Activated T-cell treated with anti-CD3 and anti-CD28 coated beads, Interleukin-2, amount 50 U/mL, for 4 hours (primary cell): ENCODE results near the gene ZFP1. TPM values are rescaled to one million over a fixed set of nuclear protein-coding genes. Genes with fewer than 3 reads are reported as not detected.
"Not testable (repeated sequence)": the region's sequence is repeated elsewhere in the genome, so short reads cannot be mapped to it uniquely, and the experiment has no call there.

Experiments used
- ATAC-seq, 2 donors: fragments of 200-7000 bp; cut with Tn5 transposase; one replicate each; pipeline ENCODE4 v1.10.0; 2021
- DNase-seq: peaks from one replicate; pipeline ENCODE4 v3.0.0-alpha.2; 2020
- H3K27me3 Mint-ChIP-seq: one replicate; pipeline ENCODE4 v1.8.0; 2021; ENCODE audit warnings: low read depth, mixed read lengths
- H3K36me3 Mint-ChIP-seq: one replicate; pipeline ENCODE4 v1.8.0; 2022; ENCODE audit warnings: mixed read lengths; ENCODE audit not compliant: insufficient read depth
- H3K4me1 Mint-ChIP-seq: one replicate; pipeline ENCODE4 v1.8.0; 2021; ENCODE audit warnings: low read depth, mixed read lengths
- H3K4me3 Mint-ChIP-seq: one replicate; pipeline ENCODE4 v1.8.0; 2021; ENCODE audit warnings: mild to moderate bottlenecking, moderate library complexity, mixed read lengths
- H3K9me3 Mint-ChIP-seq: one replicate; pipeline ENCODE4 v1.8.0; 2021; ENCODE audit warnings: mixed read lengths
- total RNA-seq, 3 donors: library from RNA; stranded (reverse); gene quantifications; one replicate each; pipeline ENCODE4 v1.2.1, GENCODE V29; 2021

ZFP1 gene
- total RNA-seq, 3 donors from 2014 or later: 11.5 to 13.4 (median 13.4) TPM

DNA sequence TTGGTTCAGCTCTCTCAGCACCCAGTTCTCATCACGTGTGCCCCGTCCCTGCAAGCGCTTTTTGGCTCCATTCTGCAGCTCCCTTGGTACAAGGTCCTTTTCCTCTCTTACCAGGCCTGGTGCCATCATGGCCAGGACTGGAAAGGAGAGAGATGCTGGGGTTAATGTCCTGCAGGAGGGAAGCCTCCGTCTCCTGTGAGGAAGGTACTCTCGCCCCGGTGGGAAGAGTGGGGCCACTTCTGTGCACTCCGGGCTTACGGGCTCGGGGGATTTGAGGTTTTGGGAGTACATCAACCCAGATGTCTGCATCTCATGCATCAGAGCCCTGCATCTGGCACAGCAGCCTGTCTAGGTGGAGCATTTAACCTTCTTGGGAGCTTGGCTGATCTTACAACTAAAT is 48.5 kb downstream of the ZFP1 start:
- Mint-ChIP-seq H3K4me1 (peaks cover 10% of the 10 kb centered on the region), H3K4me3 (no peak overlapping the region), H3K27me3 (peaks cover 20% of the 10 kb centered on the region), H3K9me3 (no peaks in the 10 kb centered on the region), H3K36me3 (no peaks in the 10 kb centered on the region)
- no peak for DNase-seq
- ATAC-seq: no peak

DNA sequence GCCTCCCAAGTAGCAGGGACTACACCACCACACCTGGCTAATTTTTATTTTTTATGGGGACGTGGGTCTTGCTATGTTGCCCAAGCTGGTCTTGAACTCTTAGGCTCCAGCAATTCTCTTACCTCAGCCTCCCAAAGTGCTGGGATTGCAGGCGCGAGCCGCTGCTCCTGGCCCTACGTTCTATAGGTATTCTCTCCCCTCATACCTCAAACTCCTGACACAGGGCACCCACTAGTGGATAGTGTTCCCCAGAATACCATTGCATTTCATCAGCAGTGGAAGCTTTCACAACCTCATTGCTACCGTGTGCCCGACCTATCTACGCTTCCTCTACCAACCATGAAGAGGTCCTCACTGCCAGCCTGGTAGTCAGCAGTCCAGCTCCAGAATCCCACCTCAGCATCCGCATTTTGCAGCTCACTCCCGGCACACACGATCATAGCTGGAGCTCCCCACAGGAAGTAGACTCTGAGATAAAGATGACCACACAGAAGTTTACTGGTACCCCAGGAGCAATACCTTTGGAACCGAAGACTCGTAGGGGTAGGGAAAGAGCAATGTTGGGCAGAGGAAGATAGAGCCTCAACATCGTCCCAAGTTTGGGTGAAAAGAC is 49.3 kb downstream of the ZFP1 start:
- no peak for DNase-seq
- H3K4me3 Mint-ChIP-seq: no peak overlapping the region
- H3K9me3 Mint-ChIP-seq: no peaks in the 10 kb centered on the region
- no peak for ATAC-seq
- H3K27me3 Mint-ChIP-seq: peaks cover 20% of the 10 kb centered on the region
- peaks cover 13% of the 10 kb centered on the region for H3K4me1 Mint-ChIP-seq
- H3K36me3 Mint-ChIP-seq: no peaks in the 10 kb centered on the region

DNA sequence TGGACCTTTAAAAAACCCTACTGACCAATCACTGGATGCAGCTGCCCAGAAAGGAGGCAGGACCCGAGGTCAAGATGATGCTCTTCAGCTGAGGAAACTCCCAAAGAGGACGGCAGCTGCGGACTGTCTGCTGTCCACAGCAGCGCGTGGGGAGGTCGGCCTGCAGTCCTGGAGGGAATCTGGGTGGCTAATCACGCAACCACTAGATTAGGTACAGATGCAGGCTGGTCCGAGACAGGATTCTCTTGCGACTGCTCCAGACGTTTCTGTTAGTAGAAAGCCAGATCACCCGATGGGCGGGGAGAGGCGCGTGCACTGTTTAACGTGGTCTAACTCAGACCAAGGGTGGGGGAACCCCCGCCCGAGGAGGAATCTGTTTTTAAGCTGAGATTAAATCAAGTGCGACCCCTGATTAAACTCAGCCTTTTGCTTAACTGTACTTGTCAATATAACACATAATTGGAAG is 49.8 kb downstream of the ZFP1 start:
- H3K4me1 Mint-ChIP-seq: peaks cover 13% of the 10 kb centered on the region
- H3K36me3 Mint-ChIP-seq: no peaks in the 10 kb centered on the region
- H3K9me3 Mint-ChIP-seq: no peaks in the 10 kb centered on the region
- no peak overlapping the region for H3K4me3 Mint-ChIP-seq
- DNase-seq: no peak
- ATAC-seq: no peak
- H3K27me3 Mint-ChIP-seq: peaks cover 20% of the 10 kb centered on the region

DNA sequence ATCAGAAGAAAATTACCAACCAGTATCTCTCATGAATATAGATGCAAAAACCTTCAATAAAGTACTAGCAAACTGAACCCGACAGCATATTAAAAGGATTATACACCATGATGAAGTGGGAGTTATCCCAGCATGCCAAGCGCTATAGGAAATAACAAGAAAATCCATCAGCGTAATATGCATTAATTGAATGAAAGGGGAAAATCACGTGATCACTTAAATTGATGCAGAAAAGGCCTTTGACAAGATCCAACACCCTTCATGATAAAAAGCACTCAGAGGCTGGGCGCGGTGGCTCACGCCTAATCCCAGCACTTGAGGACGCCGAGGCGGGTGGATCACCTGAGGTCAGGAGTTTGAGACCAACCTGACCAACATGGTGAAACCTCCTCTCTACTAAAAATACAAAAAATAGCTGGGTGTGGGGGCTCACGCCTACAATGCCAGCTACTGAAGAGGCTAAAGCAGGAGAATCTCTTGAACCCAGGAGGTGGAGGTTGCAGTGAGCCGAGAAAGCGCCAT is 53.8 kb downstream of the ZFP1 start:
- peaks cover 13% of the 10 kb centered on the region for H3K4me1 Mint-ChIP-seq
- DNase-seq (no peak), ATAC-seq (no peak)
- no peaks in the 10 kb centered on the region for H3K9me3 Mint-ChIP-seq
- H3K36me3 Mint-ChIP-seq: no peaks in the 10 kb centered on the region
- no peak overlapping the region for H3K4me3 Mint-ChIP-seq
- peaks cover 14% of the 10 kb centered on the region for H3K27me3 Mint-ChIP-seq

DNA sequence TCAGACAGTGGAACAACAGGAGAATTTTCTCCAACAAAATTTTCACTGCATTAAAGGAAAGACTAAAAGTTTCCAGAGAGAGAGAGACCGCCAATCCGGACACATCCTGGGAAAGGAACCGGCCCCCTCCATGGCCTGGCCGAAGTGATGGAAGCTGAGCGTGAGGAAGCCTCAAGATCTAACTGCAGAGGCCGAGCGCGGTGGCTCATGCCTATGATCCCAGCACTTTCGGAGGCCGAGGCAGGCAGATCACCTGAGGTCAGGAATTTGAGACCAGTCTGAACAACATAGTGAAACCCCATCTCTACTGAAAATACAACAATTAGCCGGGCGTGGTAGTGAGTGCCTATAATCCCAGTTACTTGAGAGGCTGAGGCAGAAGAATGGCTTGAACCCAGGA is 54.8 kb downstream of the ZFP1 start:
- DNase-seq (no peak), ATAC-seq (no peak)
- peaks cover 4% of the 10 kb centered on the region for H3K27me3 Mint-ChIP-seq
- H3K4me3 Mint-ChIP-seq: no peak overlapping the region
- no peaks in the 10 kb centered on the region for H3K36me3 Mint-ChIP-seq
- peaks cover 13% of the 10 kb centered on the region for H3K4me1 Mint-ChIP-seq
- no peaks in the 10 kb centered on the region for H3K9me3 Mint-ChIP-seq

DNA sequence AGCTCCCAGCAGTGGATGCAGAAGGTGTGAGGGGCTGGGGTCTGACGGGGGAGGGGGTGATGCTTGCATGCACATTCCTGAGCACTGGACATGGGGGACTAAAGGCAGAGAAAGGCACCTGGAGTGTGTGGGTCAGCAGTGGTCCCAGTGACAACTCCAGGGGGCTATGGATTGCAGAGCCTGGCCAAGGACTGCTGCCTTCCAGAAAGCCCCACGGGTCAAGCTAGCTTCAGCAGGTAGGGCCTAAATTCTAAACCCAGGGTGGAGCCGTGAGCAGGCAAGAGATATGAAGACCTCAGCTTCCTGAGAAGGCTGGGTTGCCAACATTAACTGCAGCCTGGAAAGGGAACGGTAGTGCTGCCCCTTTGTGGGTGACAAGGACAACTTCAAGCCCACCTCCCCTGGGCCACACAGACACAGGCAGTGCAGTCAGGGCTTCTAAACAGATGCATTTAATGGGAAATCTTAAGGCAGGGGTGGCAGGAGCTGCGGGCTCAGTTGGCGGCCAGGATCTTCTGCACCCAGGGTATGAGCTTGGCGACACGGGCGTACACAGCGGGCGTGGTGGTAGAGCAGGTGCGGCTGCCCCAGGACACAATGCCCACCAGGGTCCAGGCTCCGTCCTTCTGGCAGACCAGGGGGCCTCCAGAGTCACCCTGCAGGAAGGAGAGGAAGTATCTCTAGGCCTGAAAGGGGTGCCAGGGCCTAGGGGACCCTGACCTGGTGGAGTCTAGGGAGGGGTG is 55.5 kb downstream of the ZFP1 start:
- peaks cover 13% of the 10 kb centered on the region for H3K4me1 Mint-ChIP-seq
- ATAC-seq (no peak), DNase-seq (no peak)
- H3K36me3 Mint-ChIP-seq: no peaks in the 10 kb centered on the region
- H3K27me3 Mint-ChIP-seq: no peaks in the 10 kb centered on the region
- H3K9me3 Mint-ChIP-seq: no peaks in the 10 kb centered on the region
- H3K4me3 Mint-ChIP-seq: no peak overlapping the region

DNA sequence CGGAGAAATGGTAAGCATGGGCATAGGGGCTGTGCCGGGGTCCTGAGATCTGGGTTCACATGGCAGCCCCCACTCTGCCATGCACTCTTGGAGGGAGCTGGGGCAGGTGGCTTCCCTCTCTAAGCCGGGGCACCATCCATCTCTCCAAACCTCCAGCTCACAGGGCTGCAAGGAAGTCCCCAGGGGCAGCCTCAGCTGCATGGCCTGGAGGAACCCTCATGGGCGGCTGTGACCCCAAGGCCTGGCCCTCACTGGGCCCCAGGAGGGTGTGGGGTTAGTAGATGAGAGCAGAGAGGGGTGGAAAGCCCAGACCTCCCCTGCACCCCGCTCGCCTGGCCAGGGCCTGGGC is 56.1 kb downstream of the ZFP1 start:
- no peaks in the 10 kb centered on the region for H3K36me3 Mint-ChIP-seq
- ATAC-seq: no peak
- H3K9me3 Mint-ChIP-seq: no peaks in the 10 kb centered on the region
- no peak for DNase-seq
- peaks cover 13% of the 10 kb centered on the region for H3K4me1 Mint-ChIP-seq
- no peaks in the 10 kb centered on the region for H3K27me3 Mint-ChIP-seq
- H3K4me3 Mint-ChIP-seq: no peak overlapping the region

DNA sequence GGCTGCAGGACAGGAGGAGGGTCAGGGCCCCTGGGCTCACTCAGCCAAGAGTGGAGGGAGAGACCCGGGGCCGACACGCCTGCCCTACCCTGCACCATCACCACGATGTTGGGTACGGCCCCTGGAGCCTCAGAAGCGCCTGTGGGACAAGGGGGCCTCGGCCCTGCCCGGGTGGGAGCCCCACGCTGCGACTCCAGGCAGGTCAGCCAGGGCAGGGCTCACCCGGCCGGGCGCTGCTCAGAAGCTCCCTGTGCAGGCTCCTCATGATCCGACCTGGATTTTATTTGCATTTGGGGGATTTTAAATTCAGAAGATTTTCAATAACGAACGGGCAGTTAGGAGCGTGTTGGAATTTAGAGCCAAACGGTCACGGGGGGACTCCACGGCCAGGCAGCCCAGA is 56.6 kb downstream of the ZFP1 start:
- not testable (repeated sequence) for H3K4me3 Mint-ChIP-seq, ATAC-seq, H3K36me3 Mint-ChIP-seq, H3K27me3 Mint-ChIP-seq, H3K9me3 Mint-ChIP-seq, DNase-seq
- peaks cover 13% of the 10 kb centered on the region for H3K4me1 Mint-ChIP-seq

DNA sequence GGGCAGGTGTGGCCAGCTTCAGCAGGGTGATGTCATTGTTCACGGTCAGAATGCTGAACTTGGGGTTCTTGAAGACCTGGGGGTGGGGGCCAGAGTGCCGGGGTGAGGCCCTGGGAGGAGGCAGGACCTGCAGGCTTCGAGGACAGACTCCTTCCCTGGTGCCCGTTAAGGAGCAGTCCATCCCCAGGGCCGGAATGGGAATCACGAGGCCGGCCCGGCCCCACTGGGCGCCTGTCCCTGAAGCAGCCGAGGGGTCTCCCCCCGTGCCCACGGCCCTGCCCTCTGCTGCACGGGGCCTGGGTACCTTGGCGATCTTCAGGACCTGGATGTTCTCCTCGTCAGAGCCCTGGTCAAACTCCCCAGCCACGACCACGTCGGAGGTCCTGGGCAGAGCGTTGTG is 57.1 kb downstream of the ZFP1 start:
- not testable (repeated sequence) for H3K4me3 Mint-ChIP-seq, DNase-seq, H3K27me3 Mint-ChIP-seq, ATAC-seq, H3K36me3 Mint-ChIP-seq, H3K9me3 Mint-ChIP-seq
- peaks cover 13% of the 10 kb centered on the region for H3K4me1 Mint-ChIP-seq

DNA sequence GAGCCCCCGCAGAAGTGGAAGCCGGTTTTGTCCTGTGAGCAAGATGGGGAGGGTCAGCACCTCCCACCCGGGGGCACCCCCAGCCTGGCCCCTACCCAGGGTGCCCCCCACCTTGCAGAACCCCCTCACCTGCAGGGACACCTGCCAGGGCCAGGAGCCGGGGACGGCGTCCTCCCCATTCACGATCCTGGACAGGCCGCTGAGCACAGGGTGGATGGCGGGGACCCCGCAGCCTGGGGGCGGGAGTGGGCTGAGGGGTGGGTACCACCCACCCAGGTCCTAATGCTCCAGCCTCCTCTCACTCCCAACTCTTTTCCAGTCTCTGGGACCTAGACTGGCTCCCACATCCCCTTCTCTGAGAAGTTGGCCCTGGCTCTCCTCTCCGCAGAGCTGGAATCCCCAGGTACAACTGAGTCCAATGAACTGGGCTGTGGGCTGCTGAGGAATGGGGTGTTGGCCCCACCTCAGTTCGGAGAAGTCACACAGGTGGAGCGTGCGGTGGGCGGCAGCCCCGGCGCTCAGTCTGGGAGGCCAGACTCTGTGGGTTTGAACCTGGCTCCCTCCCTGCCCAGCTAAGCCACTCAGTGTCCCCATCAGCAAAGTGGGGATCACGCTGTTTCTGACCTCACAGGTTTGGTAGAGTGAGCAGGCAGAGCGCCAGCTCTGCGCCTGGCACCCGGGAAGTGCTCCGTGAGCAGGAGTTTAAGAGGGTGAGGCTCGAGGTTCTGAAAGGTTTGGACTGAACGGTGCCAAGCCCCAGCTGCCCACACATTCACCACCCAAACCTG is 57.8 kb downstream of the ZFP1 start:
- H3K27me3 Mint-ChIP-seq, H3K4me3 Mint-ChIP-seq, DNase-seq, H3K9me3 Mint-ChIP-seq, H3K4me1 Mint-ChIP-seq, ATAC-seq, H3K36me3 Mint-ChIP-seq: not testable (repeated sequence)

DNA sequence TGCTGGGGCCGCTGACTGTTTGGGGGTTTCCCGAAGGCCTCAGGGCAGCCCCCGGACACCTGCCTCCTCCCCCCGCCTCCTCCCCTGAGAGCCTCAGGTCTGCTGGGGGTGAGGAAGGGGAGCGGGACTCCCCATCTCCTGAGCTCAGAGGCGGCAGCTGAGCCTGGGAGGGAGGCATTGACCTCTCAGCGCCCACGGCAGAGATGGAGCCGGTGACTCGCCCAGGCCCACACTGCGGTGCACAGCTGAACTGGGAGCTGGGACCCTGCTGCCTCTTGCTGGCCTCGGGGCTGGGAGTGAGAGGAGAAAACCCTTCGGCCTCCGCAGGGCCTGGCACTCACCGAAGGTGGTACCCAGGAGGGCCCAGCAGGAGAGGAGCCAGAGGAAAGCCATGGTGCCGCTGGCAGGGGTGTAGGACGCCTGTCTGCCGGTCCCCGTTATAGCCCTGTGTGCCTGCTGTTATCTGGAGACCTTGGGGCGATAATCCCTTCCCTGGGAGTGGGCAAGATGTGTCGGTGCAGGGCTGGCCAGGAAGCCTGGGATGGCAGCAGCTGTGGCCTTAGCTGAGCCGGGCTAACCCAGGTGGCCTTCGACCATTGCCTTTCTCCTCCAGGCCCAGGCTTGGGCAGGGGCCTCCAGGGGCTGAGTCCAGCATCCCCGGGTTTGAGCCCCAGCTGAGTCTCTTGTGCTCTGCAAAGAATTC is 58.6 kb downstream of the ZFP1 start, which contains the start of gene CTRB2:
Gene CTRB2 (minus strand): TSS at position 413 of the 703 bp plus-strand sequence. CDS start 20 bp downstream, at position 393.
- Mint-ChIP-seq H3K4me1 (peaks cover 2% of the 10 kb centered on the region), H3K4me3 (no peak within 1 kb of the TSS), H3K9me3 (no peaks in the 10 kb centered on the region), H3K36me3 (no peaks in the 10 kb centered on the region), H3K27me3 (no peaks in the 10 kb centered on the region)
- ATAC-seq (no peak), DNase-seq (no peak)

DNA sequence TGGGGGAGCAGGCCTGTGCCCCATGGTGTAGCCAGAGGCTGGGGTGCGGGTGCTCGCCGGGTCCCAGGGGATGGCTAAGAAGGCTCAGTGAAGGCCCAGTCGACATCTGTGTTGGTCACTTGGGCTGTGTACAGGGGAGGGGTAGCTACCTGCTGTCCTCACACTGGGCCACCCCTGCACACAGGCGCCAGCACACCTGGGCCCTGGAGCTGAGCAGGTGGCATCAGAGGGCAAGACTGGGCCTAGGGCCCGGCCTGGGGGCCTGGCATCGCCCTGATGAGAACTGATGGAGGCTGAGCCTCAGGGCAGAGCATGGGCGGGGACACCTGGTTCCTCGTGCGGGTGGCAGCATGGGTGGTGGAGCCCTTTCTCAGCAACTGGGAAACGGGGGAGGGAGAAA is 59.5 kb downstream of the ZFP1 start:
- Mint-ChIP-seq H3K27me3 (no peaks in the 10 kb centered on the region), H3K4me3 (no peak overlapping the region), H3K36me3 (no peaks in the 10 kb centered on the region), H3K4me1 (no peaks in the 10 kb centered on the region), H3K9me3 (no peaks in the 10 kb centered on the region)
- ATAC-seq (no peak), DNase-seq (no peak)

DNA sequence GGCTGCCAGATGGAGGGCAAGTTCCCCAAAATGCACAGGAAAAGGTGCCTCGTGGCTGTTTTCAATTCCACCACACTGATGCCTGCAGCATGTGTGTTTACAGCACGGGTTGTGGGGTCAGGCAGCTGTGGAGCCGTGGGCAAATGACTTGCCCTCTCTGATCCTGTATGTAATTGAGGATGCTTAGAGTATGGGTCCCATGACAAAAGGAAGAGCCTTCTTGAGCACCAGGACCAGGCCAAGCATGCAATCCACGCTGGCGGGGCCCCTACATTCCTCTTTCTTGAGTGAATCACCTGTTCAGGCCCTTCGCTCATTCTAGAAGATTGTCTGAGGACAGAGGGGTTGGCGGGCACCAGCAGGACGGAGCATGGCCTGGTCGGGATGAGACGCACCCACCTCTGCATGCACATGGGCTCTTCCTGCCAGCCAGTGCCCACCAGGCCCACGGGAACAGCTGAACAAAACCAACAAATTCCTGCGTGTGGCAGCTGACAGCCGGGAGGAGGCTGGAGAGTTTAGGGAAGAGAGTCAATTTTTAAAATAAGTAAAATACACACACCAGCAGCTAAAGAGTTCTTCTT is 60.0 kb downstream of the ZFP1 start:
- H3K9me3 Mint-ChIP-seq: no peaks in the 10 kb centered on the region
- no peaks in the 10 kb centered on the region for H3K36me3 Mint-ChIP-seq
- H3K4me3 Mint-ChIP-seq: no peak overlapping the region
- no peaks in the 10 kb centered on the region for H3K4me1 Mint-ChIP-seq
- no peak for ATAC-seq
- no peak for DNase-seq
- H3K27me3 Mint-ChIP-seq: peaks cover under 1% of the 10 kb centered on the region
